Heart left ventricle (tissue), 16 donors: ENCODE measurements around the gene UBXN2A. TPM values are rescaled to one million over a fixed set of nuclear protein-coding genes. Genes with fewer than 3 reads are reported as not detected.
A peak's percentile ranks its signal among the peaks of the same experiment; 100 is the strongest.
"Not testable (repeated sequence)": the region's sequence is repeated elsewhere in the genome, so short reads cannot be mapped to it uniquely, and the experiment has no call there.

Source experiments
- ATAC-seq, 4 donors: fragments of 200-7000 bp; cut with Tn5 transposase; one replicate each; pipeline ENCODE4 v1.9.1; 2020 to 2022; ENCODE audit warnings: moderate library complexity in 4 of 4, mild to moderate bottlenecking in 3 of 4, moderate number of reproducible peaks in 1 of 4
- DNase-seq, 5 donors: peaks; one replicate each; pipeline ENCODE4 v3.0.0-alpha.2; 2020
- H3K27ac ChIP-seq, 12 donors: fragments of 200-600 bp; sonication (generic) in 4 of 12; one replicate each; pipeline versions ENCODE4 v1.5.0 to v1.8.0; 2016 to 2022; ENCODE audit warnings: mild to moderate bottlenecking in 2 of 12
- H3K27me3 ChIP-seq, 9 donors: fragments of 200-600 bp; sonication (generic) in 2 of 9; one replicate each; pipeline versions ENCODE4 v1.5.1 to v1.8.0; 2016 to 2022; ENCODE audit warnings: mild to moderate bottlenecking in 3 of 9
- H3K36me3 ChIP-seq, 9 donors: fragments of 200-600 bp; sonication (generic) in 2 of 9; one replicate each; pipeline versions ENCODE4 v1.5.0 to v1.8.0; 2018 to 2022; ENCODE audit warnings: mild to moderate bottlenecking in 2 of 9
- H3K4me1 ChIP-seq, 12 donors: fragments of 200-600 bp; sonication (generic) in 4 of 12; one replicate each; pipeline versions ENCODE4 v1.5.0 to v1.8.0; 2016 to 2022; ENCODE audit warnings: mild to moderate bottlenecking in 3 of 12
- H3K4me3 ChIP-seq, 12 donors: fragments of 200-600 bp; sonication (generic) in 4 of 12; one replicate each; pipeline versions ENCODE4 v1.5.0 to v1.8.0; 2017 to 2022; ENCODE audit warnings: mild to moderate bottlenecking in 9 of 12, moderate library complexity in 4 of 12
- H3K9me3 ChIP-seq, 12 donors: fragments of 200-600 bp; sonication (generic) in 4 of 12; one replicate each; pipeline versions ENCODE4 v1.5.0 to v1.8.0; 2016 to 2022; ENCODE audit warnings: mild to moderate bottlenecking in 1 of 12
- CTCF ChIP-seq, 12 donors: fragments of 200-600 bp; sonication (generic) in 4 of 12; IDR thresholded peaks; one replicate each; pipeline versions ENCODE4 v1.5.0 to v1.8.0; 2018 to 2022; ENCODE audit warnings: antibody characterized with exemption in 12 of 12, mild to moderate bottlenecking in 5 of 12
- POLR2A ChIP-seq, 2 donors: fragments of 450-650 bp; IDR thresholded peaks; one replicate each; pipeline ENCODE4 v1.6.1; 2017; ENCODE audit warnings: antibody characterized with exemption in 2 of 2, mild to moderate bottlenecking in 2 of 2, moderate library complexity in 2 of 2
- WGBS, 4 donors: extraction: QIAGEN DNeasy Blood & Tissue Kit in 2 of 4; methylation state at CpG; one replicate each; pipeline versions ENCODE4 v1.1.5 to v1.1.7; 2013 to 2018; 5-methylcytosine and 5-hydroxymethylcytosine counted together
- intact Hi-C, 10 donors: fragments of 100-400 bp; cut with DNase I; formaldehyde crosslinking; loops; one replicate each; pipeline versions ENCODE4 v1.11.1 to v1.14.2; 2022
- polyA plus RNA-seq, 2 donors: library from polyadenylated mRNA; stranded (reverse); fragments of 200-250 nt; gene quantifications; one replicate each; pipeline ENCODE4 v1.2.3, GENCODE V29; 2013
- total RNA-seq, 9 donors: library from RNA; depleted of rRNA in 2 of 9; stranded (reverse); fragments of >200 nt in 2 of 9; fragmentation: NEBNext Ultra II Directional in 3 of 9; extraction: Animal tissue kit (Norgen Biotek cat#: 25700) in 3 of 9; gene quantifications; one replicate each; pipeline versions ENCODE4 v1.1.0 to v1.2.4, GENCODE V29; 2016 to 2023
- donor health status: ischemic (EF 13 %, LVEDD 7.1; RV severe dilation, severe dysfunction).
- donor health status: healthy with polysubstance abuse.
- donor health status: DM: no; HTN: yes; CAD: no.
- donor health status: DM: no; HTN: no; CAD: no.
- donor health status: ischemic (EF 25% LVEDD 6.9; RV normal size, moderate dysfunction).
- donor health status: ischemic (EF 25% LVEDD 5.7; RV mildly dilated, moderate dysfunction).
- donor health status: healthy.
- donor health status: DM: yes; HTN: yes; CAD: no.
- donor health status: ischemic (EF 35%, LVEDD 5.7; RV mildly dilated, moderate dysfunction).
- donor health status: nonischemic (EF 11% LVEDD 7.7; RV severe dilation, severe dysfunction).
- donor health status: DM: yes; HTN: yes; CAD: no.
- donor health status: PGD.
- donor health status: ischemic (EF 29% LVEDD 5.4; RV normal size, mild dysfunction).
- donor health status: nonischemic (EF 23%, LVEDD 6.1; RV moderate dilation, normal function).

The UBXN2A gene
- total and polyA plus RNA-seq, 11 donors = 9.6 to 24.0 (median 18.6) TPM

- peak overlapping the region in 10 of 12 donors; percentile 33 to 54 (median 48) for H3K4me3 ChIP-seq
- no peak overlapping the region for H3K27ac ChIP-seq
- TF ChIP-seq POLR2A (IDR thresholded peaks at IDR 0.05) (no peak), CTCF (IDR thresholded peaks at IDR 0.05) (no peak)
- DNase-seq (no peak), ATAC-seq (peak in 2 of 4 donors; percentile 20 to 53)
- peaks cover 8 to 26% (median 20%) of the 10 kb centered on the region in 9 donors for H3K27me3 ChIP-seq
- H3K36me3 ChIP-seq = no peaks in the 10 kb centered on the region
- WGBS, 4 donors = 50 to 81% (median 65%) methylated on average over 11 to 37 of the region's 37 CpGs
- H3K4me1 ChIP-seq = peaks cover 0 to 15% (median 8%) of the 10 kb centered on the region in 12 donors
- H3K9me3 ChIP-seq = no peaks in the 10 kb centered on the region
- intact Hi-C loops = no loop called here
These were observed 70.4 kb downstream of the UBXN2A start for GRCh38 chr2:24010477-24011249.

GRCh38 chr2:24011250-24012104 lies 71.2 kb downstream of the UBXN2A start:
- Histone ChIP-seq H3K4me1 (peaks cover 0 to 15% (median 8%) of the 10 kb centered on the region in 12 donors), H3K36me3 (no peaks in the 10 kb centered on the region), H3K27ac (no peak overlapping the region), H3K9me3 (no peaks in the 10 kb centered on the region), H3K4me3 (no peak overlapping the region), H3K27me3 (peaks cover 8 to 26% (median 20%) of the 10 kb centered on the region in 9 donors)
- WGBS, 4 donors = 77 to 89% (median 82%) methylated on average over 7 of the region's 7 CpGs
- no peak for ATAC-seq
- intact Hi-C loops = no loop called here
- TF ChIP-seq POLR2A (IDR thresholded peaks at IDR 0.05) (no peak), CTCF (IDR thresholded peaks at IDR 0.05) (no peak)
- DNase-seq = no peak

GRCh38 chr2:24012521-24013188 lies 72.4 kb downstream of the UBXN2A start:
- no peak for TF ChIP-seq POLR2A (IDR thresholded peaks at IDR 0.05)
- TF ChIP-seq CTCF (IDR thresholded peaks at IDR 0.05) = no peak

GRCh38 chr2:24014902-24015301 lies 74.6 kb downstream of the UBXN2A start:
- H3K4me1 ChIP-seq, intact Hi-C loops, H3K27ac ChIP-seq, H3K36me3 ChIP-seq, H3K4me3 ChIP-seq, DNase-seq, H3K9me3 ChIP-seq, ATAC-seq: not testable (repeated sequence)
- WGBS, 4 donors = 83 to 95% (median 93%) methylated on average over 6 of the region's 6 CpGs
- H3K27me3 ChIP-seq = peaks cover 7 to 16% (median 14%) of the 10 kb centered on the region in 9 donors

More at GRCh38 chr2:24012521-24013188, 72.4 kb downstream of the UBXN2A start:
- ATAC-seq = no peak
- Histone ChIP-seq H3K9me3 (no peaks in the 10 kb centered on the region), H3K4me1 (peaks cover 0 to 15% (median 8%) of the 10 kb centered on the region in 12 donors), H3K27me3 (peaks cover 8 to 26% (median 20%) of the 10 kb centered on the region in 9 donors), H3K27ac (no peak overlapping the region), H3K4me3 (no peak overlapping the region), H3K36me3 (no peaks in the 10 kb centered on the region)
- intact Hi-C loops = no loop called here
- DNase-seq = no peak
- 80 to 87% (median 84%) methylated on average over 9 of the region's 9 CpGs for WGBS, 4 donors
